IgD-negative memory B cell (primary cell): ENCODE results near the gene AP1S1. TPM values are rescaled to one million over a fixed set of nuclear protein-coding genes. Genes with fewer than 3 reads are reported as not detected.
"Not testable (repeated sequence)": the region's sequence is repeated elsewhere in the genome, so short reads cannot be mapped to it uniquely, and the experiment has no call there.

Source experiments
- H3K27ac Mint-ChIP-seq, 3 donors: one replicate each; pipeline ENCODE4 v1.8.0; 2020 to 2022; ENCODE audit warnings: mild to moderate bottlenecking in 3 of 3, mixed read lengths in 3 of 3, moderate library complexity in 1 of 3
- H3K27me3 Mint-ChIP-seq: one replicate; pipeline ENCODE4 v1.8.0; 2021; ENCODE audit warnings: mixed read lengths
- H3K36me3 Mint-ChIP-seq: one replicate; pipeline ENCODE4 v1.8.0; 2020; ENCODE audit warnings: mild to moderate bottlenecking, mixed read lengths
- H3K4me1 Mint-ChIP-seq, 3 donors: one replicate each; pipeline ENCODE4 v1.8.0; 2020 to 2022; ENCODE audit warnings: mixed read lengths in 3 of 3, mild to moderate bottlenecking in 1 of 3
- H3K4me3 Mint-ChIP-seq, 4 donors: one replicate each; pipeline ENCODE4 v1.8.0; 2020 to 2022; ENCODE audit warnings: mild to moderate bottlenecking in 4 of 4, mixed read lengths in 4 of 4, moderate library complexity in 3 of 4
- H3K9me3 Mint-ChIP-seq, 3 donors: one replicate each; pipeline ENCODE4 v1.8.0; 2020 to 2021; ENCODE audit warnings: mixed read lengths in 3 of 3, mild to moderate bottlenecking in 1 of 3
- polyA plus RNA-seq: library from polyadenylated mRNA; unstranded; fragments of 300-500 nt; fragmentation: Illumina TruSeq; gene quantifications from one replicate; pipeline ENCODE4 v1.2.3, GENCODE V29; 2021

AP1S1 gene
- polyA plus RNA-seq, 1 donor from 2014 or later, result 8.3 TPM

- Mint-ChIP-seq H3K4me1 (peaks cover 4 to 12% (median 8%) of the 10 kb centered on the region in 3 donors), H3K4me3 (peak overlapping the region in 1 of 4 donors; percentile 60), H3K27ac (no peak overlapping the region), H3K9me3 (peaks cover 0 to 3% (median 0%) of the 10 kb centered on the region in 3 donors), H3K27me3 (peaks cover 69% of the 10 kb centered on the region), H3K36me3 (peaks cover 3% of the 10 kb centered on the region)
Observed at GRCh38 chr7:101177644-101178043, 23.4 kb downstream of the AP1S1 start.

DNA sequence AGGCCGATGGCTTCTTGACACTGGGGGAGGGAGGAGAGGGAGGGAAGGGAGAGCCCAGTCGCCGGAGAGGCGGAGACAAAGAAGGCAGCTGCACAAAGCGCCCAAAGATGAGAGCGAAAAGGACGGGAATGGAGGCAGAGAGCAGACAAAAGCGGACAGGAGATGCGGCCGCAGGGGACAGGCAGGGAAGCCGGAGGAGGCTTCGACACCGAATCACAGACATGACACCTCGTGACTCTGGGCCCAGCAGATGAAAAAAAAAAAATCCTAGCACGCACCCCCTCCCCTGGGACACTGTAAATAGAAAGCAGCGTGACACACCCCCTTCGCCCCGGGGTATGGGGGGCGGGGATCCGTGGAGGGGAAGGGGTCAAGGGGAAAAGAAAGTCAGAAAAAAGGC, 24.8 kb downstream of the AP1S1 start:
- peaks cover 59% of the 10 kb centered on the region for H3K27me3 Mint-ChIP-seq
- peak overlapping the region in 2 of 4 donors; percentile 65 to 70 for H3K4me3 Mint-ChIP-seq
- no peak overlapping the region for H3K27ac Mint-ChIP-seq
- H3K36me3 Mint-ChIP-seq, result peaks cover 3% of the 10 kb centered on the region
- H3K9me3 Mint-ChIP-seq, result peaks cover 0 to 1% (median 0%) of the 10 kb centered on the region in 3 donors
- H3K4me1 Mint-ChIP-seq, result peaks cover under 1 to 8% (median 7%) of the 10 kb centered on the region in 3 donors

DNA sequence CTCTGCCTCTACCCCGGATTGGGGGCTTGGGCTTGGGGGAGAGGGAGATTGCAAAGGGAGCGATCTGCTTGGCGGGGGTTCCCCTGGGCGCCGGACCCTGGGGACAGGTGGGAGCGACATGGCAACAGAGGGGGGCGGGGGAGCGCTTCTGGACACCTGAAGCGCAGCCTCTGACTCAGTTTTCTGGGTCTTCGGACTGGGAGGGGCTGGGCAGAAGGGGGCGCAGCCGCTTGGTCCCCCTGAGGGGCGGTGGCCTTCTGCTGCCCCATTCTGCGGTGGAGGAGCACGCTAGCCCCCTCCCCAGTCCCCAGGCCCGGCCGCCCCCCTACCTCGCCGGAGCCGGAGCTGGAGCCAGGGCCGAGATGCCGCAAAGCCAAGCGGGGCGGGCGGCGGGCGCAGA, 25.4 kb downstream of the AP1S1 start:
- Mint-ChIP-seq H3K4me1 (peaks cover 0 to 6% (median 4%) of the 10 kb centered on the region in 3 donors), H3K27ac (no peak overlapping the region), H3K36me3 (peaks cover 3% of the 10 kb centered on the region), H3K27me3 (peaks cover 53% of the 10 kb centered on the region), H3K4me3 (peak overlapping the region in 2 of 4 donors; percentile 4 to 70), H3K9me3 (peaks cover 0 to 1% (median 0%) of the 10 kb centered on the region in 3 donors)

GRCh38 chr7:101180130-101180755, 26.0 kb downstream of the AP1S1 start, which contains the start of gene NAT16:
Gene NAT16 (minus strand): TSS chr7:101180293. CDS start chr7:101174807, 5,486 bp downstream.
- Mint-ChIP-seq H3K9me3 (peaks cover 0 to 1% (median 0%) of the 10 kb centered on the region in 3 donors), H3K27me3 (peaks cover 51% of the 10 kb centered on the region), H3K27ac (peak within 1 kb of the TSS in 1 of 3 donors; percentile 75), H3K36me3 (peaks cover 3% of the 10 kb centered on the region), H3K4me3 (peak within 1 kb of the TSS in 3 of 4 donors; percentile 4 to 78 (median 66)), H3K4me1 (peaks cover 0 to 6% (median 4%) of the 10 kb centered on the region in 3 donors)

DNA sequence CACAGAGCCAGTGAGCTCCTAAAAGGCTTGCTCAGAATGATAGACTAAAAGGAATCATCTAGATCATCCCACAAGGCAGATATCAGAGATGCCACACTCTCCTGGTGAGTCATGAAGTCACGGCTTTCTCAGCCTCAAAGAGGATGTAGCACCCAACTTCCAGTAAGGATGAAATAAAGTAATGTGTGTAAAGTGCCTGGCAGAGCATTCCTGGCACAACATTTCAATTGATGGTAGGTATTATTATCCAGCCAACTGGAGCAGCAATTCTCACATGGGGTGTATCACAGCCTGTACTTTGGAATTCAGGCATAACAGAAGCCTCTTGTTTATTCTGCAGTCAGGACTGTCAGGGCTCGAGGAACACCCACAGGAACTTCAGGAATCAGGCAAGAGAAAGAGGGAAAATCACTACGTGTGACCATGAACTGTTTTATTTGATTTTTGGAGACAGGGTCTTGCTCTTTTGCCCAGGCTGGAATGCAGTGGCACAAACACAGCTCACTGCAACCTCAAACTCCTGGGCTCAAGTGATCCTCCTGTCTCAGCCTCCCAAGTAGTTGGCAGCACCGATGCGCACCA, 31.1 kb downstream of the AP1S1 start:
- H3K4me1 Mint-ChIP-seq, result peaks cover 0 to 4% (median 2%) of the 10 kb centered on the region in 3 donors
- no peak overlapping the region for H3K27ac Mint-ChIP-seq
- H3K27me3 Mint-ChIP-seq, result peaks cover 16% of the 10 kb centered on the region
- H3K4me3 Mint-ChIP-seq, result no peak overlapping the region
- H3K36me3 Mint-ChIP-seq, result peaks cover 3% of the 10 kb centered on the region
- H3K9me3 Mint-ChIP-seq, result peaks cover 0 to 1% (median 0%) of the 10 kb centered on the region in 3 donors

DNA sequence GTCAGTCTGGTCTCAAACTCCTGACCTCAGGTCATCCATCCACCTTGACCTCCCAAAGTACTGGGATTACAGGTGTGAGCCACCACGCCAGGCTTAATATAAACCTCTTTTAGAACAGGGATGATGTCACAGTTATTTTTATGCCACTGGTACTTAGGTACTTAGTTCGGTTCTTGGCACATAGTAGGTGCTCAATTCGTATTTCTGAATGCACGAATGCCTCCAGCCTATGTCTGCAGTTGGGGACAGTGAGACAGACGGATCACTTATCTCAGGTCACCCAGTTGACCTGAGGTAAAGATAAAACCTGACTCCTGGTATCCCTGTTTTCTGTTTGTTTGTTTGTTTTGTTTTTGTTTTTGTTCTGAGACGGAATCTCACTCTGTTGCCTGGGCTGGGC, 31.9 kb downstream of the AP1S1 start:
- no peaks in the 10 kb centered on the region for H3K36me3 Mint-ChIP-seq
- H3K4me1 Mint-ChIP-seq, result peaks cover 0 to 4% (median 0%) of the 10 kb centered on the region in 3 donors
- H3K27me3 Mint-ChIP-seq, result peaks cover 11% of the 10 kb centered on the region
- no peak overlapping the region for H3K4me3 Mint-ChIP-seq
- peaks cover 0 to 1% (median 0%) of the 10 kb centered on the region in 3 donors for H3K9me3 Mint-ChIP-seq
- no peak overlapping the region for H3K27ac Mint-ChIP-seq

- peaks cover 10% of the 10 kb centered on the region for H3K27me3 Mint-ChIP-seq
- peaks cover 0 to 1% (median 0%) of the 10 kb centered on the region in 3 donors for H3K9me3 Mint-ChIP-seq
- H3K27ac Mint-ChIP-seq, result no peak overlapping the region
- H3K36me3 Mint-ChIP-seq, result no peaks in the 10 kb centered on the region
- no peak overlapping the region for H3K4me3 Mint-ChIP-seq
- H3K4me1 Mint-ChIP-seq, result peaks cover 0 to 4% (median 0%) of the 10 kb centered on the region in 3 donors
Observed at GRCh38 chr7:101186844-101187428, 32.7 kb downstream of the AP1S1 start.

- Mint-ChIP-seq H3K27ac (no peak overlapping the region), H3K9me3 (no peaks in the 10 kb centered on the region), H3K4me1 (peaks cover 2 to 5% (median 3%) of the 10 kb centered on the region in 3 donors), H3K36me3 (peaks cover 2% of the 10 kb centered on the region), H3K27me3 (peaks cover 1% of the 10 kb centered on the region), H3K4me3 (no peak overlapping the region)
Observed at GRCh38 chr7:101189109-101189508, 34.8 kb downstream of the AP1S1 start.

- Mint-ChIP-seq H3K27ac (no peak overlapping the region), H3K4me3 (no peak overlapping the region), H3K4me1 (peaks cover 2 to 5% (median 3%) of the 10 kb centered on the region in 3 donors), H3K27me3 (peaks cover 10% of the 10 kb centered on the region), H3K36me3 (peaks cover 2% of the 10 kb centered on the region), H3K9me3 (no peaks in the 10 kb centered on the region)
Observed at GRCh38 chr7:101195884-101196283, 41.6 kb downstream of the AP1S1 start.

GRCh38 chr7:101197991-101198390, 43.7 kb downstream of the AP1S1 start:
- no peak overlapping the region for H3K27ac Mint-ChIP-seq
- peaks cover 20% of the 10 kb centered on the region for H3K27me3 Mint-ChIP-seq
- no peaks in the 10 kb centered on the region for H3K36me3 Mint-ChIP-seq
- no peaks in the 10 kb centered on the region for H3K9me3 Mint-ChIP-seq
- H3K4me1 Mint-ChIP-seq, result peaks cover 0 to 3% (median 3%) of the 10 kb centered on the region in 3 donors
- no peak overlapping the region for H3K4me3 Mint-ChIP-seq

- Mint-ChIP-seq H3K9me3 (no peaks in the 10 kb centered on the region), H3K36me3 (no peaks in the 10 kb centered on the region), H3K27ac (no peak overlapping the region), H3K4me3 (no peak overlapping the region), H3K4me1 (peaks cover 0 to 7% (median 3%) of the 10 kb centered on the region in 3 donors), H3K27me3 (peaks cover 21% of the 10 kb centered on the region)
Observed at GRCh38 chr7:101198476-101198875, 44.2 kb downstream of the AP1S1 start.

- Mint-ChIP-seq H3K4me1 (peaks cover 9 to 12% (median 10%) of the 10 kb centered on the region in 3 donors), H3K27me3 (peaks cover 24% of the 10 kb centered on the region)
- H3K9me3 Mint-ChIP-seq, H3K27ac Mint-ChIP-seq, H3K4me3 Mint-ChIP-seq, H3K36me3 Mint-ChIP-seq: not testable (repeated sequence)
Observed at GRCh38 chr7:101199522-101199921, 45.2 kb downstream of the AP1S1 start.

DNA sequence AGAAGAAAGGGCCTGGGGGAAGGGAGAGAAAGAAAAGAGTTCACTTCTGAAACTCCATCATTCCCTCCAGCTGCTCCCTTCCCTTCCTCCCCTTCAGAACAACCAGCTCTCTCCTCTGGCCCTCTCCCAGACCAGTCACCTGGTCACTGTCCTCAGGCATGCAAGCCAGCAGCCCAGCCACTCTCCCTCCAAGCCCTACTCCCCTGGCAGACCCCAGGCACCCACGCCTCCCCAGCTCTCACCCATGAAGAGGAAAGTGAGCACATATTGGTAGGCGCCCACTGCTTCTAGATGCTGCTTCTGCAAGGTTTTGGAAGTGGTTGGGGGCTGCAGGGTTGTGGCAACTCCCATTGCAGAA, 46.2 kb downstream of the AP1S1 start:
- peaks cover 24% of the 10 kb centered on the region for H3K27me3 Mint-ChIP-seq
- H3K4me1 Mint-ChIP-seq, result peaks cover 9 to 12% (median 10%) of the 10 kb centered on the region in 3 donors
- no peak overlapping the region for H3K4me3 Mint-ChIP-seq
- H3K9me3 Mint-ChIP-seq, result no peaks in the 10 kb centered on the region
- no peaks in the 10 kb centered on the region for H3K36me3 Mint-ChIP-seq
- peak overlapping the region in 1 of 3 donors; percentile 27 for H3K27ac Mint-ChIP-seq

GRCh38 chr7:101200862-101201599, 46.8 kb downstream of the AP1S1 start, which contains the start of gene MOGAT3:
Gene MOGAT3 (minus strand): TSS chr7:101201036. CDS start chr7:101200854, 182 bp downstream.
- H3K9me3 Mint-ChIP-seq, result no peaks in the 10 kb centered on the region
- H3K4me1 Mint-ChIP-seq, result peaks cover 9 to 13% (median 10%) of the 10 kb centered on the region in 3 donors
- H3K27ac Mint-ChIP-seq, result peak within 1 kb of the TSS in 2 of 3 donors; percentile 27 to 81
- peaks cover 24% of the 10 kb centered on the region for H3K27me3 Mint-ChIP-seq
- no peaks in the 10 kb centered on the region for H3K36me3 Mint-ChIP-seq
- H3K4me3 Mint-ChIP-seq, result peak within 1 kb of the TSS in 2 of 4 donors; percentile 8 to 37
